ENCODE data around the gene PAX7. TPM values are rescaled to one million over a fixed set of nuclear protein-coding genes. Genes with fewer than 3 reads are reported as not detected.

Gene PAX7
- total RNA-seq, 2 donors from 2014 or later = not detected

DNA sequence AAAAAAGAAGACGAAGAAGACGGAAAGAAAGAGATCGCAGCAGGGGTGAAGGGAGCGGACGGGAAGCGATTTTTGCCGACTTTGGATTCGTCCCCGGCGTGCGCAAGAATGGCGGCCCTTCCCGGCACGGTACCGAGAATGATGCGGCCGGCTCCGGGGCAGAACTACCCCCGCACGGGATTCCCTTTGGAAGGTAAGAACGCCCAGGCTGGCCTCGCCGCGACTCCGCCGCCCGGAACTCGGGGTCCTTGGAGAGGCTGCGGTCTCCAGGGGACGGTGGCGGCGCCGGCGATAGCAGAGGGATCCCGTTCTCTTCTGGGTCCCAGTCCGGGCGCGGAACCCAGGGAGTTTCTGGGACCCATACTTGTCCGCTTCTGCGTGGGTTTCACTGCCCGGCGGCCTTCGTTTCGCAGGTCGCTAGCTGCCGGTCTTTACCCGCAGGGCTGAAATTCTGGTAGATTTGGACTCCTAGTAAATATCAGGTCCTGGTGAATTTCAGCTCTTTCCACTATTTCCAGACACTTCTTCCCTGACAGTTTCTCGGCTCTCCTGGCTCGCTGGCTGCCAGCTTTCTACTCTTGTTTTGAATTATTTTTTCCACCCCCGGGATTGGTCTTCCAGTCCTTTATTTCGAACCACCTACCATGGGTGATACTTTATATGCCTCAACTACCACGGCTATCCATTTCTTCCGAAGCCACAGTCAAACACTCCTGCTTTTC, 1.0 kb downstream of the PAX7 start:
- Histone ChIP-seq H3K9me3 (no peaks in the 10 kb centered on the region), H3K27me3 (peaks cover 0 to 26% of the 10 kb centered on the region in 2 donors), H3K4me1 (peaks cover 13% of the 10 kb centered on the region), H3K27ac (no peak overlapping the region), H3K4me3 (no peak overlapping the region), H3K36me3 (replicated peaks in 1 of 2; ENCODE audit: insufficient read depth in 1 of 2, low read depth in 2 of 2) (no peaks in the 10 kb centered on the region)
- DNase-seq (no peak), ATAC-seq (no peak)
- intact Hi-C loops (cut with DNase I) = no loop called here
- TF ChIP-seq POLR2A (IDR thresholded peaks at IDR 0.05) = no peak
- TF ChIP-seq, protein P1, sequence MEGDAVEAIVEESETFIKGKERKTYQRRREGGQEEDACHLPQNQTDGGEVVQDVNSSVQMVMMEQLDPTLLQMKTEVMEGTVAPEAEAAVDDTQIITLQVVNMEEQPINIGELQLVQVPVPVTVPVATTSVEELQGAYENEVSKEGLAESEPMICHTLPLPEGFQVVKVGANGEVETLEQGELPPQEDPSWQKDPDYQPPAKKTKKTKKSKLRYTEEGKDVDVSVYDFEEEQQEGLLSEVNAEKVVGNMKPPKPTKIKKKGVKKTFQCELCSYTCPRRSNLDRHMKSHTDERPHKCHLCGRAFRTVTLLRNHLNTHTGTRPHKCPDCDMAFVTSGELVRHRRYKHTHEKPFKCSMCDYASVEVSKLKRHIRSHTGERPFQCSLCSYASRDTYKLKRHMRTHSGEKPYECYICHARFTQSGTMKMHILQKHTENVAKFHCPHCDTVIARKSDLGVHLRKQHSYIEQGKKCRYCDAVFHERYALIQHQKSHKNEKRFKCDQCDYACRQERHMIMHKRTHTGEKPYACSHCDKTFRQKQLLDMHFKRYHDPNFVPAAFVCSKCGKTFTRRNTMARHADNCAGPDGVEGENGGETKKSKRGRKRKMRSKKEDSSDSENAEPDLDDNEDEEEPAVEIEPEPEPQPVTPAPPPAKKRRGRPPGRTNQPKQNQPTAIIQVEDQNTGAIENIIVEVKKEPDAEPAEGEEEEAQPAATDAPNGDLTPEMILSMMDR (IDR thresholded peaks at IDR 0.05) = no peak
- WGBS, 2 donors = 3% methylated on average over 32 to 53 of the region's 53 CpGs

DNA sequence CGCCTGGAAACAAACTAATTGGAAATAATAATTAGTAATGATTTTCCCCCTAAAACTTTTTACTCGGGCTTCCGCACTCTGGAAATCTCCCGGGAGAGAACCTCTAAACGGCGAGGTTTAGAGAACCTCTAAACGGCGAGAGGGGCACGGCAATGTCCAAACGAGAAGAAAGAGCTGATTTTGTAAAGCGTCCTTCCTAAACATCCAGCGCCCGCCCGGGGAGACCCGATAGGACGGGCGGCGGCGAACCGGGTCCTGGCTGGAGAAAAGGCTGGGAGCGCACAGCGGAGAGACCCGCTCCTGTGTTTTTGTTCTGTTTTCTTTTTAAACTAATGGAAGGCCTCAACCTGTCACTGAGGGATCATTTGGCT, 1.6 kb downstream of the PAX7 start:
- intact Hi-C loops (cut with DNase I) = no loop called here
- Histone ChIP-seq H3K4me1 (peaks cover 18% of the 10 kb centered on the region), H3K9me3 (no peaks in the 10 kb centered on the region), H3K36me3 (replicated peaks in 1 of 2; ENCODE audit: insufficient read depth in 1 of 2, low read depth in 2 of 2) (no peaks in the 10 kb centered on the region), H3K27me3 (peaks cover 0 to 30% of the 10 kb centered on the region in 2 donors), H3K4me3 (no peak overlapping the region), H3K27ac (no peak overlapping the region)
- no peak for TF ChIP-seq POLR2A (IDR thresholded peaks at IDR 0.05)
- TF ChIP-seq, protein P1 (IDR thresholded peaks at IDR 0.05) = no peak
- WGBS, 2 donors = 3 to 14% methylated on average over 23 of the region's 23 CpGs
- no peak for ATAC-seq
- no peak for DNase-seq

DNA sequence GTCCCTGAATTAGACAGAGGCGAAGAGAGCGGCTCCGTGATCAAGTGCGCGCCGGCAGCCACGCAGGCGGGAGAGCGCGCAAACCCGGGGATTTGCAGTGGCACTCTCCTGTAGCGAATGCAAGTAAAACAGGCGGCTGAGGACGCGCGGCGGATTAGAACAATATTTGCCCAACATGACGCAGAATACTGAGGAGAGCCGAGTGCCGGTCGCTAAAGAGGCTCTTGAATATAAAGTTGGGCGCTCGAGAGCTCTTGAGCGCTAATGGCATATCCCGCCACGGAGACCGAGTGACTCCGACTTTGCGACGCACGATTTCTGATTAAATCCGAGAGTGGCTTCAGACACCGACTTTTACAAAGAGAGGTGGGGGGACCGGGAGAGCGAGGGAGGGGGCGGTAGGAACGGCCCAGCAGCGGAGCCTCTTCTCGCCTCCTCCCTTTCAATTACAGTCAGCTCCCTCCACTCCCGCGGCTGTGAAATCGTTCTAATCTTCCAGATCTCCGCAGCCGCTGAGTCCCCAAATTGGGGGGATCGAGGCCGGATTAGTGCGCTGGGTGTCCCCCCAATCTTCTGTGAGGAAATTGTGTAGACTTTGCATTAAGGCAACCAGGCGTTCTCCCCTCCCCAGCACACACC, 2.3 kb downstream of the PAX7 start:
- Histone ChIP-seq H3K27ac (no peak overlapping the region), H3K9me3 (no peaks in the 10 kb centered on the region), H3K36me3 (replicated peaks in 1 of 2; ENCODE audit: insufficient read depth in 1 of 2, low read depth in 2 of 2) (no peaks in the 10 kb centered on the region), H3K4me1 (peaks cover 18% of the 10 kb centered on the region), H3K27me3 (peaks cover 0 to 37% of the 10 kb centered on the region in 2 donors), H3K4me3 (no peak overlapping the region)
- ATAC-seq (no peak), DNase-seq (no peak)
- WGBS, 2 donors = 5 to 10% methylated on average over 47 to 48 of the region's 48 CpGs
- TF ChIP-seq, protein P1 (IDR thresholded peaks at IDR 0.05) = no peak
- no peak for TF ChIP-seq POLR2A (IDR thresholded peaks at IDR 0.05)
- intact Hi-C loops (cut with DNase I) = no loop called here

DNA sequence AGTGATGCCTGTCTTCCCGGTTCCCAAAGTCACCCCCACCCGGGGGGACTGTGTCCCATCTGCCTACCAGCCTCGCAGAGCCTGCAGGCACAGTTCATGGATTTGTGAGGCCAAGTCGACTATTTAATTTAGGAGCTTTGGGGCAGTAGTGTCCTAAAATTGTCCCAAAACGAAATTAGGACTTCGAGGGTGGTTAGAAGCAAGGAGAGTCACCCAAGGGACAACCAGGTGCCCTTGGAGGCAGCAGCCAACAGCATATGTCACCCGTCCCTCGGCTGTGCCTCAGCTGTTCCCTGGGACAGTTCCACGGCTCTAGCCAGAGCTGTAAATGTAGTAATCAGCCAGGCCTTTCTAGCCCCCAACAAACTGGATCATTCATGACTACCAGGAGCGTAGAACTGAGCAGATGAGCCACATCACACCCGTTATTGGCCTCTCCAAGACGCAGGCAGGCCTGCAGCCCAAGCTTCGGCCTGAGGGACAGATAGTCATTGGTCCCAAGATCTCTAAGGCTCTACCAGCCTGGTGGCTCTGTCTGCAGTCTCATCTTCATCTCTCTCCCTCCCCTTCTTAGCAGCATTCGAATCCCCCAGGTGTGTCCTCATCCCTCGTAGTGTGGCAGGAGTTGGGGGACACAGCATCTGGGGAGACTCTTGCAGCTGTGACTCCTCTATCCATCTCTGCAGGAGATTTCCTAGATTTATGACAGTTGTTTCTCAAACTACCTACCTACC, 2.9 kb downstream of the PAX7 start:
- Histone ChIP-seq H3K4me1 (peaks cover 18% of the 10 kb centered on the region), H3K36me3 (replicated peaks in 1 of 2; ENCODE audit: insufficient read depth in 1 of 2, low read depth in 2 of 2) (no peaks in the 10 kb centered on the region), H3K4me3 (no peak overlapping the region), H3K27ac (no peak overlapping the region), H3K9me3 (no peaks in the 10 kb centered on the region), H3K27me3 (peaks cover 0 to 40% of the 10 kb centered on the region in 2 donors)
- intact Hi-C loops (cut with DNase I) = no loop called here
- ATAC-seq = no peak
- no peak for DNase-seq
- WGBS, 2 donors = 2 to 3% methylated on average over 8 to 15 of the region's 15 CpGs
- TF ChIP-seq, protein P1 (IDR thresholded peaks at IDR 0.05) = no peak
- TF ChIP-seq POLR2A (IDR thresholded peaks at IDR 0.05) = no peak

All from body of pancreas (tissue), 4 donors.